Activated CD4-positive, alpha-beta T cell treated with anti-CD3 and anti-CD28 coated beads, Interleukin-2, Interleukin-6, amounts not matched to agents 100 ng/mL and 50 ng/mL, durations not matched to agents 16 hours and 8 hours (primary cell): ENCODE data around the gene GRXCR2.
"Not testable (repeated sequence)": the region's sequence is repeated elsewhere in the genome, so short reads cannot be mapped to it uniquely, and the experiment has no call there.

Experiments used
- DNase-seq: peaks from one replicate; pipeline ENCODE4 v3.0.0-alpha.2; 2020

The GRXCR2 gene

GRCh38 chr5:145872914-145873313, at the start of gene GRXCR2:
Gene GRXCR2, minus strand, starts transcription at chr5:145873014. Its CDS starts 46 bp downstream, at chr5:145872968.
- DNase-seq = no peak

- no peak for DNase-seq
Measured at GRCh38 chr5:145922059-145922458, 49.2 kb upstream of the GRXCR2 start.

- no peak for DNase-seq
Measured at GRCh38 chr5:145921211-145921610, 48.4 kb upstream of the GRXCR2 start.

GRCh38 chr5:145920542-145921210, 47.9 kb upstream of the GRXCR2 start:
- DNase-seq = no peak

GRCh38 chr5:145919413-145919812, 46.6 kb upstream of the GRXCR2 start:
- no peak for DNase-seq

- no peak for DNase-seq
Measured at GRCh38 chr5:145918397-145918796, 45.6 kb upstream of the GRXCR2 start.

GRCh38 chr5:145917288-145917687, 44.5 kb upstream of the GRXCR2 start:
- DNase-seq = no peak

GRCh38 chr5:145915970-145916638, 43.3 kb upstream of the GRXCR2 start:
- DNase-seq = no peak

- DNase-seq = no peak
Measured at GRCh38 chr5:145913701-145914100, 40.9 kb upstream of the GRXCR2 start.

GRCh38 chr5:145912594-145912993, 39.8 kb upstream of the GRXCR2 start:
- DNase-seq = no peak

GRCh38 chr5:145912019-145912418, 39.2 kb upstream of the GRXCR2 start:
- no peak for DNase-seq

- no peak for DNase-seq
Measured at GRCh38 chr5:145911164-145911563, 38.4 kb upstream of the GRXCR2 start.

GRCh38 chr5:145908206-145908960, 35.6 kb upstream of the GRXCR2 start:
- DNase-seq = no peak

- DNase-seq = no peak
Measured at GRCh38 chr5:145906401-145906800, 33.6 kb upstream of the GRXCR2 start.

- no peak for DNase-seq
Measured at GRCh38 chr5:145904743-145905142, 31.9 kb upstream of the GRXCR2 start.

- no peak for DNase-seq
Measured at GRCh38 chr5:145903867-145904266, 31.1 kb upstream of the GRXCR2 start.

GRCh38 chr5:145903113-145903512, 30.3 kb upstream of the GRXCR2 start:
- no peak for DNase-seq

GRCh38 chr5:145902421-145902820, 29.6 kb upstream of the GRXCR2 start:
- DNase-seq = no peak

- no peak for DNase-seq
Measured at GRCh38 chr5:145898171-145898570, 25.4 kb upstream of the GRXCR2 start.

- DNase-seq = not testable (repeated sequence)
Measured at GRCh38 chr5:145891378-145891777, 18.6 kb upstream of the GRXCR2 start.

- DNase-seq = no peak
Measured at GRCh38 chr5:145889611-145890010, 16.8 kb upstream of the GRXCR2 start.

- peak; percentile 14 for DNase-seq
Measured at GRCh38 chr5:145887976-145888574, 15.3 kb upstream of the GRXCR2 start.

- no peak for DNase-seq
Measured at GRCh38 chr5:145887217-145887616, 14.4 kb upstream of the GRXCR2 start.

- DNase-seq = no peak
Measured at GRCh38 chr5:145874765-145875164, 2.0 kb upstream of the GRXCR2 start.
